HG03103 (cell line): ENCODE results near the gene CASP12.
"Not testable (repeated sequence)": the region's sequence is repeated elsewhere in the genome, so short reads cannot be mapped to it uniquely, and the experiment has no call there.

Experiments used
- ATAC-seq: cut with Tn5 transposase; IDR thresholded peaks from one replicate; pipeline ENCODE4 v1.9.1; 2021; ENCODE audit warnings: low read depth; ENCODE audit not compliant: unreplicated experiment

Gene CASP12

DNA sequence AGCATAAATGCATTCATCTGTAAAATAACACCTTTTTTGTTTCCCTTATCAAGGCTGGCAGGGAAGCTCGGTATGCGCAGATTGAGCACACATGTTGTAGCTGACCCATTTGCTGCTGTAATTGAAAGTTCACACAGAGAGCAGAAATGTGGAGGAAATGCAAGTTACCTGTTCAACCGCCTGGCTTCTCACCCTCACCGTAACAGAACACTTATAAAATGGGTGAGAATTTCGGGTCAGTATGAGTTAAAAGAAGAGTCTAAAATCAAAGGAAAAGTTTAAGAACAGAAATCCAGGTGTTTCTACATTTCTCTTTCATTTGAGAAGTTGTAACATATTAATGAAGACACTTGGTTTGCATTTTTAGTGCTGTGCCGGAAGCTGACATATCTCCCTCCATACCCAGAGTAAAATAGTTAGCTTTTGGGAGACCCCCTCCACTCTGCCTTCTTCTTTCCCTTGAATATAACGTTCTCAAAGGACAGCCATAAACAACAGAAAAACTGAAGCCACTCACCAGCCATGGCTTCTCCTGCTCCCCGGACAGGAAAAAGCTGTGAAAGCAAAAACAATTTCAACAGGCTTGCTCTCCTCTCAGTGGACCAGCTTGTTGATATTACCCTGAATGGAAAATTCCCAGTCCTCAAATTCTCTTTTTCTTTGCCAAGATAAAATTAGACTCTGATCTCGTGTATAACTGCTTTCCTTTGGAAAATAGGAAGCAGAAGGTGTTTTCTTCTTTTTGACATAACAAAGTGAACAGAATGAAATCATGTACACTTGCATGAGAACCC, at the start of gene CASP12:
TSS of gene CASP12 (minus strand) at position 570 of the 794 bp plus-strand sequence.
- ATAC-seq: no peak

DNA sequence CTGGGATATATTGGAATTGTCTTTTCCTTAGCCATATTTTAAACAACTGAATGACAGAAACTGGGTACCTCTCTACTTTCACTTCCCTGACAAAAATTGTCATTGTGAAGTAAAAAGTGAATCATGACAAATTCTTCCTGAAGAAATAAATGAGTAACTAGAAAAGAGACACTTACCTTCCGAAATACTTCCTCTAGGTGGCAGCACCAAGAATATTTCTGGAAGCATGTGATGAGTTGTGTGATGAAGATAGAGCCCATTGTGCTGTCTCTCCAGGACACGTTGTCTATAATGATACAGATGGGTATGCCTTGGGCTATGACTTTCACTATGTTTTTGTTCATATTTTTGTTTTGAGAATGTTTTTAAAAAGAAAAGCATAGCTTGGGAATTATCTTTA, 48.6 kb upstream of the CASP12 start:
- peak; percentile 95 for ATAC-seq

DNA sequence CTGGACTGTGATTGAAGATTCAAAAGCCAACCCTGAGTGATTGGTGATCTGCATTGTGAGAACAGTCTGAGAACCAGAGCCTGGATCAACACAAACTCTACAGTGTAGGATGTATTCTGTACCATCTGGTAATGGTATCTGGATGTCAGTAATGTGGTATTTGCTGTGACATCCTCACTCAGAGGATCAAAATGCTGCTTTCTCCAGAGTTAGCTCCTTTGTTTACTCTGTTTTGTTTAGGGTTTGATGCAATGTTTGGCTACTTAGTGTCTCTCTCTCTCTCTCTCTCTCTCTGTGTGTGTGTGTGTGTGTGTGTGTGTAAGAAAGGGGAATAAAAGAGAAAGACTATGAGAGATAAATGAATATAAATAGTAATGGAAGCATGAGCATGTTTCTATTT, 45.8 kb upstream of the CASP12 start:
- ATAC-seq: no peak

DNA sequence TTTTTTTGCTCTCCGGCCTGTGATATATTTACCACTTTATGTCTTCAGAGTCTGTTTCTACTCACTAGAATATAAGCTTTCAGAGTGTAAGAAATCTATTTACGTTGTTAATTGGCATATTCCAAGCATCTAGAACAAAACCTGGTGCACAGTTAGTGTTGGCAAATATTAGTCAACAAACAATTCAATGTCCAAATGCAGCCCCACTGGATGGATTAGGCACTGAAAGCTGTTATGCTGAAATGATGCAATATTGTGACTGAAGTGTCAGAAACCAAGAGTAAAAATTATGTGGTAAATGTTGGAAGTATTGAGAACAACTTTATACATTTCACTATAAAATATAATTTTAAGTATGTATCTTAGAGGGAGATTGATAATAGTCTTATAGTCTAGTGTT, 45.3 kb upstream of the CASP12 start:
- no peak for ATAC-seq

GRCh38 chr11:104934594-104934993, 36.3 kb upstream of the CASP12 start:
- ATAC-seq: no peak

- ATAC-seq: not testable (repeated sequence)
Observed at GRCh38 chr11:104934073-104934472, 35.8 kb upstream of the CASP12 start.

- no peak for ATAC-seq
Observed at GRCh38 chr11:104928811-104929210, 30.6 kb upstream of the CASP12 start.

GRCh38 chr11:104926771-104927611, 28.7 kb upstream of the CASP12 start:
- no peak for ATAC-seq

DNA sequence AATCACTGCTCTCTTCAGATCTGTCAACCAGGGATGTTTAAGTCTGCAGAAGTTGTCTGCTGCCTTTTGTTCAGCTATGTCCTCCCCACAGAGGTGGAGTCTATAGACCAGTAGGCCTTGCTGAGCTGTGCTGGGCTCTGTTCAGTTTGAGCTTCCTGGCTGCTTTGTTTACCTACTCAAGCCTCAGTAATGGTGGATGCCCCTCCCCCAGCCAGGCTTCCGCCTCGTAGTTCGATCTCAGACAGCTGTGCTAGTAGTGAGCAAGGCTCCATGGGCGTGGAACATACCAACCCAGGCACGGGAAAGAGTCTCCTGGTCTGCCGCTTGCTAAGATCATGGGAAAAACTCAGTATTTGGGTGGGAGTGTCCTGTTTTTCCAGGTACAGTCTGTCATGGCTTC, 27.6 kb upstream of the CASP12 start:
- ATAC-seq: no peak

GRCh38 chr11:104918113-104918824, 20.0 kb upstream of the CASP12 start:
- ATAC-seq: no peak

DNA sequence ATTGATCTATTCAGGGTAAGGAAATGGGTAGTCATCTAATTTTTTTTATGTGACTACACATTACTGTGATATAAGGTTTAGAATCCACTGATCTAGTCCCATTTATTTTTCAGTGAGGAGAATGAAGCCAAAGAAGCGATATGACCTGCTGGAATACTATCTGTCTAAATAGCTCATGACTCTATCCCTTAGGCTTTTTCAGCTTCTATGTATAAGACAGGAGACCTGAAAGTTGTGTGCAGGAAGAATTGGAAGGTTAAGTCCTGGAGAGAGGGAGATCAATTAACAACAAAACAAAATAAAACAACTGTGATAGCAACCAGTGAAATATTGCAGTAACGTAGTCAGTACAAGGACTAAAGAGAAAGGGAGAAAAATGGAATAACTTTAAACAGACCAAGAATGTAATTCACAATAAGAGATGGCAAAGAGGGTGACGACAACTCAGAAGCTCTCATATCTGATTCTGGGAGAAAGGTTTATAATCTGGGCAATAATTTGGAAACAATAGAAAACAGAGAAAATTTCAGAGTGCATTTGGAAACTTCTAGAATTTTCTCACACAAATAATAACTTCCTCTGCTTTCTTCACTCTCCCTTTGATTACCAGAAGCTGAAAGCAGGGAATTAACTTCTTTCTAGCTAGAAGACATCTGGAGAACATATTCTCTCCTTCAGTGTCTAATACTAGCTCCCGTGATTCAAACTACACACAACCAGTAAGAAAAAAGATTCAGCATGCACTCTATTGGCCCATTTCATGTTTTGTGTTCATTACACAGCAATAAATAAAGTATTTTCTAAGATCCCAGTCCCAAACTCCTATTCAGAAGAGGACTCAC, 19.2 kb upstream of the CASP12 start:
- no peak for ATAC-seq

- no peak for ATAC-seq
Observed at GRCh38 chr11:104916442-104916841, 18.2 kb upstream of the CASP12 start.

- no peak for ATAC-seq
Observed at GRCh38 chr11:104912102-104912501, 13.8 kb upstream of the CASP12 start.

- no peak for ATAC-seq
Observed at GRCh38 chr11:104908186-104908531, 9.9 kb upstream of the CASP12 start.

GRCh38 chr11:104907521-104908185, 9.4 kb upstream of the CASP12 start:
- ATAC-seq: no peak

- no peak for ATAC-seq
Observed at GRCh38 chr11:104905271-104905670, 7.0 kb upstream of the CASP12 start.

GRCh38 chr11:104899226-104899625, 966 bp upstream of the CASP12 start:
- no peak for ATAC-seq

GRCh38 chr11:104898685-104899013, 389 bp upstream of the CASP12 start:
- ATAC-seq: no peak

DNA sequence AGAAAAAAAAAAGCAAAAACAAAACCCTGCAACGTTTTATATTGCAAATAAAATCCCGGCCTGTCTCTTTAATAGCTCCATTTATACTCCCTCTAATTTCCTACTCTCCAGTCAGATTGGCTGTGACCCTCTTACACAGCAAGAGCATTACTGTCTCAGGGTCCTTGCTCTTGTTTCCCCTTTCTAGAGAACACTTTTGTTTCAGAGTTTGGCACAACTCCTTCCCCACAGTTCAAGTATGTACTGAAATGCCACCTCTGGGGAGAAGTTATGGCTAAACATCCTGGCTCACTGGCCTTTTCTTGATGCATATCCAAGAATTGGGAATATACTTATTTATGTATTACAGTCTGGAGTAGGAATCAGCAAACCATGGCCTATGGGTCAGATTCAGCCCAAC, 2.6 kb downstream of the CASP12 start:
- no peak for ATAC-seq

- ATAC-seq: no peak
Observed at GRCh38 chr11:104893876-104894275, 4.4 kb downstream of the CASP12 start.
